ENCODE measurements around the gene AIP. TPM values are rescaled to one million over a fixed set of nuclear protein-coding genes. Genes with fewer than 3 reads are reported as not detected.
A peak's percentile ranks its signal among the peaks of the same experiment; 100 is the strongest.

The AIP gene
- total and polyA plus RNA-seq, 7 donors = 25.3 to 71.5 (median 42.7) TPM

DNA sequence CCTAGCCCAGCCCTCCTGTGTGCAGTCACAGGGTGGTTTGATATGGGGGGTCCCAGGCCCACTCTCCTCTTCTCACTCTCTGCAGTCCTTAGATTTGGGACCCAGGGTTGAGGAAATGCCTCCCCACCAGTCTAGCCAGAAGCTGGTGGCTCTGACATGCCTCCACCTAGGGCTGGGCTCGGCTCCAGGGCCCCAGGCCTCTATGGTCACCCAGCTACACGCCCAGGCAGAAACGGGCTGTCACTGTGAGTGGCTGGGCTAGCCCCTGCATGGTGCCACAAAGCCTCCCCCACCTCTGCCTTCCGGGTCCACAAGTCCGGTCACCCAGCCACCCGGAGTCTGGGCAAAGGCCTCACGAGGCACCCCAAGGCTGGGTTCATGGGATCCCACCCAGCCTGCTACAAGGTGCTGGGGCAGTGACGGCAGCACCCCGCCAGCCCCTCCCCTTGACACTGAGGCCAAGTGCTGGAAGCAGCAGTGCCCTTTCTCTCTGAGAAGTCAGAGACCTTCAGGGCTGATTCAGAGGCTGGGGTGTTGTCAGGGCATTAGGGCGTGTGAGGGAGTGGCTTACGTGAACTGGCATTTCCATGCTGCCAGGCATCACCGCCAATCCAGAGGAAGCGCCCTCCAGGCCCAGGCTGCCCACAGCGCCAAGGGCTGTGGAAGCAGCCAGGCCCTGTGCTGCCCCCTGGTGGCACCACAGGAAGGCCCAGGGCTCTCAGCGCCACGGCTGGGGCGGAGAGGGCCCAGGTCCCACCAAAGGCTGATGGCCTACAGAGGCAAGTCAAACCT, 23.0 kb downstream of the AIP start:
- peaks cover 27% of the 10 kb centered on the region for H3K4me1 ChIP-seq
- peak overlapping the region; percentile 90 for H3K4me3 ChIP-seq
- intact Hi-C loops (cut with DNase I) = loop anchor here (1.0 to 5.0 kb wide), 4 partner anchors 38 to 149 kb away; partner anchors contain the start of genes PPP1CA (in 2 of the 2) and TMEM134 (in 1 of the 2)
- TF ChIP-seq, protein P1, sequence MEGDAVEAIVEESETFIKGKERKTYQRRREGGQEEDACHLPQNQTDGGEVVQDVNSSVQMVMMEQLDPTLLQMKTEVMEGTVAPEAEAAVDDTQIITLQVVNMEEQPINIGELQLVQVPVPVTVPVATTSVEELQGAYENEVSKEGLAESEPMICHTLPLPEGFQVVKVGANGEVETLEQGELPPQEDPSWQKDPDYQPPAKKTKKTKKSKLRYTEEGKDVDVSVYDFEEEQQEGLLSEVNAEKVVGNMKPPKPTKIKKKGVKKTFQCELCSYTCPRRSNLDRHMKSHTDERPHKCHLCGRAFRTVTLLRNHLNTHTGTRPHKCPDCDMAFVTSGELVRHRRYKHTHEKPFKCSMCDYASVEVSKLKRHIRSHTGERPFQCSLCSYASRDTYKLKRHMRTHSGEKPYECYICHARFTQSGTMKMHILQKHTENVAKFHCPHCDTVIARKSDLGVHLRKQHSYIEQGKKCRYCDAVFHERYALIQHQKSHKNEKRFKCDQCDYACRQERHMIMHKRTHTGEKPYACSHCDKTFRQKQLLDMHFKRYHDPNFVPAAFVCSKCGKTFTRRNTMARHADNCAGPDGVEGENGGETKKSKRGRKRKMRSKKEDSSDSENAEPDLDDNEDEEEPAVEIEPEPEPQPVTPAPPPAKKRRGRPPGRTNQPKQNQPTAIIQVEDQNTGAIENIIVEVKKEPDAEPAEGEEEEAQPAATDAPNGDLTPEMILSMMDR (IDR thresholded peaks at IDR 0.05) = peak; percentile 97
- H3K9me3 ChIP-seq = no peaks in the 10 kb centered on the region
- DNase-seq (peak; percentile 91 to 95), ATAC-seq (peak; percentile 71 to 77 (median 73))
- H3K27ac ChIP-seq = peak overlapping the region; percentile 99
- peaks cover 0 to 11% of the 10 kb centered on the region in 2 donors for H3K36me3 ChIP-seq (ENCODE audit: insufficient read depth in 1 of 2, low read depth in 1 of 2)
- peaks cover 0 to 11% (median 8%) of the 10 kb centered on the region in 3 donors for H3K27me3 ChIP-seq (ENCODE audit: insufficient read depth in 3 of 3, low read length in 2 of 3)
- WGBS, 3 donors = 8 to 9% (median 8%) methylated on average over 16 to 17 of the region's 17 CpGs

DNA sequence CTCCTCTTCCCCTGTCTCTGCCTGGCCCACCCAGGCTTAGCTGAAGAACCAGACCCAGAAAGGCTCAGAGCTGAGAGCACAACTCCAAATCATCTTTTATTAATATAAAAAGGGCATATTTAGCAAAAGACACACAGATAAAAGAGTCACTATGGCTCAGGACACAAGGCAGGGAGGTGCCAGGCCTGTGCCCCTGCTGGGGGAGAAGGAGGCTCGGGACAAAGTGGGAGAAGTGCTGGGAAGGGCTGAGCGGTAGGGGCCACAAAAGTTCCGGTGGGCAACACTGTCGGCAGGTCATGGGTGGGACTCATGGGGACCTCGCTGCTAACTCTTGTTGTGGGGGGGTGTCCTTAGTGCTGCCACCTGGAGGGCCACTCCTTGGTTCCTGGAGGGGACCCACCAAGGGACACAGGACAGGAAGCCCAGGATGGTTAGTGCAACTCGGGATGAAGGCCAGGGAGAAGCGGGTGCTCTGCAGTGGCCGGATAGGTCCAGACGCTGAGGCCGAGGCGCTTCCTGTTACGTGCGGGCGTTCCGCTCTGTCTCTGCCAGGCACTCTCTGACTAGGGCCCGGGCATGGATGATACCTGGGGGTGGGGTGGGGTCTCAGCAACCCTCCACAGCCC, 23.7 kb downstream of the AIP start:
- Histone ChIP-seq H3K9me3 (no peaks in the 10 kb centered on the region), H3K27ac (peak overlapping the region; percentile 99), H3K27me3 (ENCODE audit: insufficient read depth in 3 of 3, low read length in 2 of 3) (peaks cover 0 to 11% (median 8%) of the 10 kb centered on the region in 3 donors), H3K36me3 (ENCODE audit: insufficient read depth in 1 of 2, low read depth in 1 of 2) (peaks cover 0 to 11% of the 10 kb centered on the region in 2 donors), H3K4me1 (peaks cover 27% of the 10 kb centered on the region), H3K4me3 (peak overlapping the region; percentile 90)
- DNase-seq (peak in 1 of 2 donors; percentile 65), ATAC-seq (no peak)
- intact Hi-C loops (cut with DNase I) = loop anchor here (1.0 to 5.0 kb wide), 4 partner anchors 39 to 150 kb away; partner anchors contain the start of genes PPP1CA (in 2 of the 2) and TMEM134 (in 1 of the 2)
- 77 to 89% (median 81%) methylated on average over 16 of the region's 16 CpGs for WGBS, 3 donors
- TF ChIP-seq, protein P1 (IDR thresholded peaks at IDR 0.05) = no peak

DNA sequence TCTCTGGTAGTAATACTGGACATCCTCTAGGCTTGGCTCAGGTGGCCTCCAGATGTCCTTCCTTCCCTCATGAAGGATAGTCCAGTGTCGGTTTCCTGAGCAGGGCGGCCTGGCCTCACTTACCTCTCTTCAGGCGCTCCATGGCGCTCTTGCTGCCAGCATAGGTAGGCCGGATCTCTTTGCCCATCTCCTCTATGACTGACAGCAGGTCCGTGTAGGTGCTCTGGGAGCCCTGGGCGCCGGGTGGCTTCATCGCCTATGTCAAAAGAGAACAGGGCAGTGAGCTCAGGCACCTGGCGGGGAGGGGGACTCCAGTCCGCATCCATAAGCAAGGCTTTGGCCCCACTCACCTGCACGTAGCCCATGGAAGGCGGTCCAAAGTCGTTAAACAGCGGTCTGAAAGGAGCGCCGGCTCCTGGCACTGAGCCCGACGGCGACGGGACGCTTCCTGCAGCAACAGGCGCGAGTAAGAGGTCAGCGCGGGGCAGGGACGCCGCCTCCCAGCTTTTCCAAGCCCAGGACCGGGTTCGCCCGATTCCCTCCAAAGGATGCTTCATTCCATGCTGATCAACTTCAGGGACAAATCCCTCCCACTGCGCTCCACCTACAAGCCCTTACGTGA, 24.5 kb downstream of the AIP start:
- Histone ChIP-seq H3K4me3 (peak overlapping the region; percentile 90), H3K36me3 (ENCODE audit: insufficient read depth in 1 of 2, low read depth in 1 of 2) (peaks cover 0 to 11% of the 10 kb centered on the region in 2 donors), H3K27me3 (ENCODE audit: insufficient read depth in 3 of 3, low read length in 2 of 3) (peaks cover 0 to 11% (median 8%) of the 10 kb centered on the region in 3 donors), H3K27ac (peak overlapping the region; percentile 99), H3K9me3 (no peaks in the 10 kb centered on the region), H3K4me1 (peaks cover 27% of the 10 kb centered on the region)
- ATAC-seq = no peak
- DNase-seq = no peak
- 37 to 41% (median 37%) methylated on average over 33 of the region's 33 CpGs for WGBS, 3 donors
- intact Hi-C loops (cut with DNase I) = loop anchor here (2.0 to 5.0 kb wide), 3 partner anchors 40 to 151 kb away; partner anchors contain the start of genes PPP1CA (in 1 of the 2) and TMEM134 (in 1 of the 2)
- TF ChIP-seq, protein P1 (IDR thresholded peaks at IDR 0.05) = no peak

DNA sequence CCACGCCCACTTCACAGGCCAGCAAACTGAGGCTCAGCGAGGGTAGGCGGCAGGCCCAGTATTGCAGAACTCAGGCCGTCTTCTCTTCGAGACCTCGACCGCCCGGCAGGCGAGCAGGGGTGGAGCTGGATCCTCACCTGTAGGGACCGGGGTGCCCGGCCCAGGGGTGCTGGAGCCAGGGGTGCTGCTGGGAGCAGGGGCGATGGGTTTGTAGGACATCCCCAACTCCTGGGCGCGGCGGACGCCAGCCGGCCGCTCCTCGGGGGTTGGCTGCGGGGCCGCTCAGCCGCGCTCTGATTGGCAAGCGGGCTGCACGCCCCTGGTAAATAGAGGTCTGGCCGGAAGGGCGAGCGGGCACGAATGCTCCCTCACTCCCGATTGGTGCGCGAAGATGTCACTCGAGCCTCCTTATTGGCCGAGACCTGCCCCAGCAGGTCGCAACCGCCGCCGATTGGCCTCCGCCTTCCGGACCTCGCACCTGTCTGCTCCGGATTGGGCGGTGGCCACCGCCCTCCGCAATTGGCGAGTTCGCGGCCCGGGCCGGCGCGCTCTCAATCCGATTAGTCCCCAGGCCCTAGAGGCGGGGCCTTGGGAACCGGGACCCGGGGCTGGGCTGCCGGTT, 25.1 kb downstream of the AIP start, which contains the start of gene CDK2AP2:
TSS of gene CDK2AP2 (minus strand) at position 299 of the 622 bp plus-strand sequence. CDS start at position 219, 80 bp downstream.
- Histone ChIP-seq H3K9me3 (no peaks in the 10 kb centered on the region), H3K4me1 (peaks cover 27% of the 10 kb centered on the region), H3K27ac (peak within 1 kb of the TSS; percentile 99), H3K4me3 (peak within 1 kb of the TSS; percentile 90), H3K36me3 (ENCODE audit: insufficient read depth in 1 of 2, low read depth in 1 of 2) (peaks cover 0 to 11% of the 10 kb centered on the region in 2 donors), H3K27me3 (ENCODE audit: insufficient read depth in 3 of 3, low read length in 2 of 3) (peaks cover 0 to 11% (median 8%) of the 10 kb centered on the region in 3 donors)
- intact Hi-C loops (cut with DNase I) = loop anchor here (2.0 to 5.0 kb wide), 3 partner anchors 41 to 151 kb away; partner anchors contain the start of genes PPP1CA (in 1 of the 2) and TMEM134 (in 1 of the 2)
- TF ChIP-seq, protein P1 (IDR thresholded peaks at IDR 0.05) = no peak
- peak; percentile 85 to 90 (median 88) for ATAC-seq
- WGBS, 3 donors = 0 to 1% (median 0%) methylated on average over 49 to 57 of the region's 57 CpGs
- peak; percentile 100 for DNase-seq
